NCI-H146 (cell line): Measurements from ENCODE around the gene CDH12.

Source experiments
- DNase-seq: peaks from one replicate; lab custom pipeline; 2025; lab: John Stamatoyannopoulos, UW

The CDH12 gene

DNA sequence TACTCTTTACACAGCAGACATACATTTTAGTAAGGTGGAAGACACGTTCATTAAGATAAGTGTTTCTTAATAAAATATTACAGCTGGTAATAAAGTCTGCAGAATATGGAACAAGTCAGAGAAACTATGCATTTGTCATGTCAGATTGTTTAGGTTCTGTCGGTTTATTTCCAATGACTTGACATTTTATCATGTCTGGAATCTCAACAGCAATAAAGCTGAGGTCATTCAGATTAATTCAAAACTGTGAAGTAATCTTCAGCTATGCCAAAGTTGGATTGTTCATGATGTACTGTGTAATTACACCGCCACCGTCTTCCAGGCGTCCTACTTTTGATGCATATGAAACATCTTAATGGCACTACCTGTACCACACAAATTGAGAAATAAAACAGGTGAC, 1032.6 kb downstream of the CDH12 start:
- DNase-seq: no peak

- no peak for DNase-seq
These were observed 1034.8 kb downstream of the CDH12 start for GRCh38 chr5:21818370-21818720.

DNA sequence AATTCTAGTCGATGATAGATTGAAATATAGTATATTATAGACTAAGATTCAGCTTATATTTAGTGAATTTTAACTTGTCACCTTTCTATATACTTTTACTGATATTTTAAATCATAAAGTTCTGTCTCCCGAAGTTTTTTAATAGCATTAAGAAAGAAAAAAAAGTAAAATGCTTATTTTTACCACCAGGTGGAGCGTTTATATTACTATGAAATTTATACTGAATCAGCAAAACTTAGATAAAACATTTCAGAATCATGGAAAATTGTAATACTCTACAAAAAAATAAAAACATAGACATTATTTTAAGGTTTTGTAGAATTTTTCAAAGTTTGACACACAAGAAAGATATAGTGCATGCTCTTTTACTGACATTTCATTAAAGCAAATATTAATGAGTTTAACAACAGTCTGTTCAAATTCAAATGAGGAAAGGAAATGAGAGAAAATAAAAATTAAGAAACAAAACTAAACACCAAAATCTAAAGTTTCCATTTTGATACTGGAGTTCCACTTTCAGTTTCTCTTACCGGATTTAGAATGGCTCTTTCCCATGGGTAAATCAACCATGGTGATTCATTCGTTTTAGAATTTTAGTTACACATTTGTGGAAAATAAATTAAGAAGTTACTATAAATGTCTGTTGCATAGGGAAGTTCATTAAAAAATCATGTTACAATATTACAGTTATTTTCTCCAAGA, 1035.3 kb downstream of the CDH12 start:
- peak; percentile 24 for DNase-seq

- peak; percentile 12 for DNase-seq
These were observed 1042.3 kb downstream of the CDH12 start for GRCh38 chr5:21810737-21811316.

DNA sequence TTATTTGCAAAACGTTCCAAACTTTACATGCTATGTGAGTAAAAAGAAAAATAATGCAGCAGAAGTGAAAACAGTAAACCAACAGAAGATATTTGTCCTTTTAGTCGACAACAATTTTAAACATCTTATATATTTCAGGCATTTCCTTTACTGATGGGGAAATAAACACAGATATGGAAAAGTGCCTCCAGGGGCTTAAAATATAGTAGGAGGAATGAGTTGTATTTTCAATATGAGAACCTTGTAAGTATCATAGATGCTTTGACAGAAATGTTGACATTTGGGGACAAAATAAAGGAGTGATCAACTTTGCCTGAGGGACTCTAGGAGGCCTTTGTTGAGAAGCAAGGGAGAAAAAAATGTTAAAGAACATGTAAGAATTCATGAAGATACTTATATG, 1043.5 kb downstream of the CDH12 start:
- DNase-seq: no peak

DNA sequence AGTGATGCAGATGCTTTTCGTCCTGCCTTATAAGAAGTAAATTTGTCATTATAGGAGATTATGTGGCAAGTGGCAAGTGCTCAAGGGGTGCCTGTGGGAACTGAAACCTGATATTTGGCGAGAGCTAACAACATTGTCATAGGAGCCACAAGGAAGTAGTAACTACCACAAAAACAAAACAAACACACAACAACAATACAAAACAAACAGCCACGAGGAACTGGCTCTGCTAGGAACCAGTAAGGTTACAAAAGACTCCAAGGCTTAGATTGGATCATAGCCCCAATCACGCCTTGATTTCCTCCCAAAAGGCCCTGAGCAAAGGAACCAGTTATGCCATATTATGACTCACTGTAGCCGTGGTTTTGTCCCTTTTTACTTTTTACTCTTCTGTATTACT, 1045.2 kb downstream of the CDH12 start:
- DNase-seq: no peak

- DNase-seq: no peak
These were observed 1046.2 kb downstream of the CDH12 start for GRCh38 chr5:21806943-21807342.

GRCh38 chr5:21806271-21806670, 1046.9 kb downstream of the CDH12 start:
- DNase-seq: no peak

DNA sequence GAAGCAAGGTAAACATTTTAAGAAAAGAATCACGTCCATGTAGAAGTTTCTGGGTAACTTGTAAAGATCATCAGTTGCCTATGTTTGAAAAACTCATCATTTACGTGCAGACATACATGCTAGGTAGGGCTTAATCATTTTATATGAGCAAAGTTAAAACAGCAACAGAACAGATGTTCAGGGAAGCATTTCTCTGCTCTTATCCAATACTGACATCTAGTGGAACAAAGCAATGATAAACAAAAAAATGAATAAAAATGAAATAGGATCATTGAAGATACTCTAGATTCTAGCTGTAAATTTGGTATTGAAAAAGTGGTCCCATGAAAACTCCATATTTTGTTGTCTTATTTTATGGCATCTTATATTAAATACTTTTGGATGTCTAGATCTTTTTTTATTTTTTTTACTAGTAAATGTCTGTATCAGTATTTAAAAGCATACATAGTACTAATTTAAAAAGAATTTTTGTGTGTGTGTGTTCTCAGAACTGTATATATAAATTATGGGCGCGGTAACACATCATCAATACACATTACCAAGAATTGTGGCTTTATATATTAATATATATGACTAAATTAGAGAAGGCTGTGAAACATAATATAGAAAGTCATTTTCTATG, 1050.2 kb downstream of the CDH12 start:
- peak; percentile 57 for DNase-seq

DNA sequence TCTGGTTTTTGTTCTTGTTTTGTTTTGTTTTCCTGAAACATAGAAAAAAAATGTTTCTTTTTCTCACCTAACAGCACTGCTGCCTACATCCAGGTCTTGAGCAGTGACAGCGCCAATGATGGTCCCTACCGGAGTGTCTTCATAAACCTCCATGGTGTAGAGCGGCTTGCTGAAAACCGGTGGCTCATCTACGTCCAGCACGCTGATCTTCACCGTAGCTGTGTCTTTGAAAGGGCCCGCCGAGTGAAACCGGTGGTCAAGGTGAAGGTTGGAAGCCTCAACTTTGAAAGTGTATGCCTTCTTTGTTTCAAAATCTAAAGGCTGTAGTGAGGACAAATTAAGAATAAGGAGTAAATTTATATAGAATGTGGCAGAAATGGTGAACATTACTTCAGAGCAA, 1051.0 kb downstream of the CDH12 start:
- peak; percentile 65 for DNase-seq

GRCh38 chr5:21792748-21793147, 1060.4 kb downstream of the CDH12 start:
- DNase-seq: no peak

GRCh38 chr5:21791304-21791703, 1061.8 kb downstream of the CDH12 start:
- DNase-seq: no peak

DNA sequence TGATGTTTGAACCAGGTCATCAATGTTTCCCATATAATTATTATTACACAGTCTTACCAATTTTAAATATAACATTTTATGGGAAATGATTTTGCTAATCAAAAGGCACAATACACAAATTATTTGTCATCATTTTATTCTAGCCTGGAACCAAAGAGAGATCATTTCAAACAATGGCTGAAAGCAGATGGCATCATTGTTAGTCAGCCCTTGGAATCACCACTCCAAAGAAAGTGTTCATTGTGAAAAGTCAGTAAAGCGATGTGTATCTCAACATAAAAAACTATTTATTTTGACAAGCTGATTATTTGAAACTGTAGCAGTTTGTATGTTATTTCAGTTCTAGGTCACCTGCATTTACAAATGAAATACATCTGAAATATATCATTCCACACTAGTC, 1068.7 kb downstream of the CDH12 start:
- no peak for DNase-seq

GRCh38 chr5:21783074-21783679, 1070.0 kb downstream of the CDH12 start:
- DNase-seq: no peak

GRCh38 chr5:21776466-21776865, 1076.7 kb downstream of the CDH12 start:
- no peak for DNase-seq

DNA sequence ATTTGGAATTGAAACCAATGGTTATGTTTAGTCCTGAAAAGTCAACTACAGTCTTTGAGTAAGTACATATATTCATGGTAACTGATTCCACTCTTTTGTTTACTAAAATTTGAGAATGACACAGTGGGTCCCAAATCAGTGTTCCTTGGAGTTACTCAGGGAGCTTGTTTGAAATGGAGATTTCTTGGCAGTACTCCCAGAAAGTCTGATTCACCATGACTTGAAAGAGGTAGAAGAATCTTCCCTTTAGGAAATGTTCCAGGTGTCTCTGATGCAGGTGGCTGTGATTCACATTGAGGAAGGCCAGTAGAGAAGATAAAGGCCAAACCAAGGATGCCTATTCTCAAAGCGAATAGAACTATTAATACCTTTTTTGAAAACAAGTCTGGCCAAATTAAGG, 1078.3 kb downstream of the CDH12 start:
- no peak for DNase-seq

GRCh38 chr5:21774281-21774680, 1078.9 kb downstream of the CDH12 start:
- no peak for DNase-seq

- no peak for DNase-seq
These were observed 1079.7 kb downstream of the CDH12 start for GRCh38 chr5:21773456-21773855.

DNA sequence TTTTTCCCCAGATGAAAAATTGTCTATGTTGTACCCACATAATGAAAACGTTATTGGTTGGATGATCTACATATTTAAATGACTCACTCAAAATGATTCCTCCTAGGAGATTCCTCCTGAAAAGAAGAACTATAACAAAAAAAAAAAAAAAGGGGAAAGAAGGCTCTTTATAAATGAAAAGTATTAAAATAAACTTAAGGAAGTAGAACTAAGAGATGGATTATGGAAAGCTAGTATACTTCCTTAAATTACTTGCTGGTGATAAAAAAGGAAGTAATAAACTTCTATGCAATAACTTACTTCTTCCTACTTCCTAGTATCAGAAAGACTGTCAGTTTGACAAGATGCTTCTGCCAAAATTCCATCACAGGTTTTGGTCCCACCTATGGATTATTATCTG, 1087.7 kb downstream of the CDH12 start:
- no peak for DNase-seq

- no peak for DNase-seq
These were observed 1114.0 kb downstream of the CDH12 start for GRCh38 chr5:21739096-21739495.

DNA sequence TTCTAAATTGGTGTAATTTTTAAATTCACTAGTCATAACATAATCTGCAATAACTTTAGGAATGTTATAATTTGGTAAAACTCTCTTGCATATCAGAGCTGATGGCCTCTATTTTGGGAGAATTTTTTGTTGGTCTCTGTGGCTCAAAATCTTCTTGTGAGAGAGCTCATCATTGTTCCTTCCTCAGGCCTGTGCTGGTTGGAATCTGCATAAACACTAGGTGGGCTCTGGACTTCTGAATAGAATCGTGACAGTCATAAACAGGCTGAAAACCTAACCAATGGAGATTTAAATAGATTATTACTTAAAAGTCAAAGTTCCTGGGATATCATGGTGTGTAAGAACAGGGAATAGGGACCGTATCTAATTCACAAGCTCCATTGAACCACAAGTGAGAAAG, 1129.6 kb downstream of the CDH12 start:
- DNase-seq: no peak

DNA sequence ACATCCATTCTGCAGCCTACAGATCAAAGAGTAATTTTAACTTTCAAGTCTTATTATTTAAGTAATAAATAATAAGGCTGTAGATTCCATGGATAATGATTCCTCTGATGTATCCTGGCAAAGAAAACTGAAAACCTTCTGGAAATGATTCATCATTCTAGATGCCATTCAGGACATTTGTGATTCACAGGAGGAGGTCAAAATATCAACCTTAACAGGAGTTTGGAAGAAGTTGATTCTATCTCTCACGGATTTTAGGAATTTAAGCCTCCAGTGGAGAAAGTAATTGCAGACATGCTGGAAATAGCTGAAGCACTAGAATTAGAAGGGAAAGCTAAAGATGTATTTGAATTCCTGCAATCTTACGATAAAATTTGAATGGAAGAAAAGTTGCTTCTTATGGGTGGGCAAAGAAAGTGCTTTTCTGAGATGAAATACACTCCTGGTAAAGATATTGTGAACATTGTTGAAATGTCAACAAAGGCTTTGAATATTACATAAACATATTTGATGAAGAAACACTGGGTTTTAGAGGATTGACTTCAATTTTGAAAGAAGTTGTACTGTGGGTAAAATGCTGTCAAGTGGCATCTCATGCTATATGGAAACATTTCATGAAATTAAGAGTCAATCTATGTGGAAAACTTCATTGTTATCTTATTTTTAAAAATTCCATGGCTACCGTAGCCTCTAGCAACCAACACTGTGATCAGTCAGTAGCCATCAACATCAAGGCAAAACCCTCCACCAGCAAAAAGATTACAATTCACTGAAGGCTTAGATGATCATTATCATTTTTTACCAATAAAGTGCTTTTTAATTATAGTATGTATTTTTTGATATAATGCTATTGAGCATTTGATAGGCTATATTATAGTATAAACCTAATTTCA, 1141.0 kb downstream of the CDH12 start:
- DNase-seq: no peak
